ENCODE results near the gene GPR18.

GPR18 gene

DNA sequence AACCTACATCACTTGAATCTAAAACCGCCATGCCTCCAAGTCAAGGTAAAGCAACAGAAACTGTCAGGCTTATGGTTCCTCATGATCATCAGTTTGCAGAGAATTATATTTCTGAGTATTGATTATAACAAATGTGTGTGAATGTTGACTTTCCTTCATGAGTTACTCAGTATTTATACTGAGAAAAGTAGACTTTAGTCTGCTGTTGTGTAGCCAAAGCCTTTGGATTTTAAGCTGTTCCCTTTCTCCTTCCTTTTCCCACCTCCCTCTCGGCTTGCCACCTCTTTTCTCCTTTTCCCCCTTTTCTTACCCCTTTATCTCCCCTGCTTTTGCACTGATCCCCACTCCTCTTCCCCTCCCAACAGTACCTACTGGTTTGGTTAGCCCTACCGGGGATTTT is 20.7 kb upstream of the GPR18 start:
- Histone ChIP-seq H3K27me3 (ENCODE audit: control insufficient read depth in 1 of 2, insufficient read depth in 2 of 2, low read length in 2 of 2) (no peaks in the 10 kb centered on the region), H3K9ac (ENCODE audit: low read length in 2 of 2) (no peak overlapping the region), H3K27ac (ENCODE audit: low read length) (no peak overlapping the region), H3K4me1 (ENCODE audit: control insufficient read depth, insufficient read depth, low read length) (peaks cover 8% of the 10 kb centered on the region), H3K9me3 (ENCODE audit: control insufficient read depth in 2 of 2, low read length in 2 of 2) (no peaks in the 10 kb centered on the region), H3K4me3 (ENCODE audit: low read length in 2 of 2) (no peak overlapping the region), H3K36me3 (ENCODE audit: control insufficient read depth in 2 of 2, insufficient read depth in 2 of 2, low read length in 2 of 2) (peaks cover 0 to 3% of the 10 kb centered on the region in 2 donors)

GRCh38 chr13:99278200-99278599 is 20.0 kb upstream of the GPR18 start:
- Histone ChIP-seq H3K27me3 (ENCODE audit: control insufficient read depth in 1 of 2, insufficient read depth in 2 of 2, low read length in 2 of 2) (no peaks in the 10 kb centered on the region), H3K36me3 (ENCODE audit: control insufficient read depth in 2 of 2, insufficient read depth in 2 of 2, low read length in 2 of 2) (peaks cover 0 to 3% of the 10 kb centered on the region in 2 donors), H3K4me3 (ENCODE audit: low read length in 2 of 2) (no peak overlapping the region), H3K9ac (ENCODE audit: low read length in 2 of 2) (no peak overlapping the region), H3K27ac (ENCODE audit: low read length) (no peak overlapping the region), H3K9me3 (ENCODE audit: control insufficient read depth in 2 of 2, low read length in 2 of 2) (no peaks in the 10 kb centered on the region), H3K4me1 (ENCODE audit: control insufficient read depth, insufficient read depth, low read length) (peaks cover 8% of the 10 kb centered on the region)

GRCh38 chr13:99277629-99278028 is 19.4 kb upstream of the GPR18 start:
- H3K36me3 ChIP-seq (ENCODE audit: control insufficient read depth in 2 of 2, insufficient read depth in 2 of 2, low read length in 2 of 2), result peaks cover 0 to 3% of the 10 kb centered on the region in 2 donors
- no peaks in the 10 kb centered on the region for H3K27me3 ChIP-seq (ENCODE audit: control insufficient read depth in 1 of 2, insufficient read depth in 2 of 2, low read length in 2 of 2)

DNA sequence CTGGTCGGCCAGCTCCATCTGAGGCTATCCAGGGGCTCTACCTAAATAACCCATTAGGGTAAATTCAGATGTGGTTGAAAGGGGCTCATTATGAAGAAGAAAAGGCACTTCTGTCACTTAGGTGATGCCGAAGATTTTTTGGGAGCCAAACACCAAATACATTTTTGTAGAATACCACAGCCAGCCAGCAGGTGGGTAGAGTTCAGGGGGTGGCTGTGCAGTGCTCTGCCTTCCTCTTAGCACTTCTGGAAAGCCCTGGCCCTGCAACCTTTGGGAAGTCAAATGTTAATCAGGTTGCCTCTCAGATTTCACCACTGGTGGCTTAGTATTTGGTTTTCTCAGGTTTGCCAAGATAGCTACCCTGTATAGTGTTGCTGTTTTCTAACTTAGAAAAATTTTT is 18.5 kb upstream of the GPR18 start:
- Histone ChIP-seq H3K27me3 (ENCODE audit: control insufficient read depth in 1 of 2, insufficient read depth in 2 of 2, low read length in 2 of 2) (no peaks in the 10 kb centered on the region), H3K4me1 (ENCODE audit: control insufficient read depth, insufficient read depth, low read length) (peaks cover 2% of the 10 kb centered on the region), H3K36me3 (ENCODE audit: control insufficient read depth in 2 of 2, insufficient read depth in 2 of 2, low read length in 2 of 2) (peaks cover 0 to 3% of the 10 kb centered on the region in 2 donors), H3K4me3 (ENCODE audit: low read length in 2 of 2) (no peak overlapping the region), H3K9me3 (ENCODE audit: control insufficient read depth in 2 of 2, low read length in 2 of 2) (peaks cover 0 to 4% of the 10 kb centered on the region in 2 donors), H3K27ac (ENCODE audit: low read length) (no peak overlapping the region), H3K9ac (ENCODE audit: low read length in 2 of 2) (no peak overlapping the region)

More at GRCh38 chr13:99277629-99278028, 19.4 kb upstream of the GPR18 start:
- H3K27ac ChIP-seq (ENCODE audit: low read length), result no peak overlapping the region
- no peak overlapping the region for H3K4me3 ChIP-seq (ENCODE audit: low read length in 2 of 2)
- H3K4me1 ChIP-seq (ENCODE audit: control insufficient read depth, insufficient read depth, low read length), result peaks cover 8% of the 10 kb centered on the region
- peaks cover 0 to under 1% of the 10 kb centered on the region in 2 donors for H3K9me3 ChIP-seq (ENCODE audit: control insufficient read depth in 2 of 2, low read length in 2 of 2)
- no peak overlapping the region for H3K9ac ChIP-seq (ENCODE audit: low read length in 2 of 2)

- Histone ChIP-seq H3K27ac (ENCODE audit: low read length) (no peak overlapping the region), H3K4me3 (ENCODE audit: low read length in 2 of 2) (no peak overlapping the region), H3K4me1 (ENCODE audit: control insufficient read depth, insufficient read depth, low read length) (no peaks in the 10 kb centered on the region), H3K9ac (ENCODE audit: low read length in 2 of 2) (no peak overlapping the region), H3K27me3 (ENCODE audit: control insufficient read depth in 1 of 2, insufficient read depth in 2 of 2, low read length in 2 of 2) (no peaks in the 10 kb centered on the region), H3K9me3 (ENCODE audit: control insufficient read depth in 2 of 2, low read length in 2 of 2) (peaks cover 0 to 4% of the 10 kb centered on the region in 2 donors), H3K36me3 (ENCODE audit: control insufficient read depth in 2 of 2, insufficient read depth in 2 of 2, low read length in 2 of 2) (peaks cover 0 to 3% of the 10 kb centered on the region in 2 donors)
These were observed 16.9 kb upstream of the GPR18 start for GRCh38 chr13:99275093-99275469.

DNA sequence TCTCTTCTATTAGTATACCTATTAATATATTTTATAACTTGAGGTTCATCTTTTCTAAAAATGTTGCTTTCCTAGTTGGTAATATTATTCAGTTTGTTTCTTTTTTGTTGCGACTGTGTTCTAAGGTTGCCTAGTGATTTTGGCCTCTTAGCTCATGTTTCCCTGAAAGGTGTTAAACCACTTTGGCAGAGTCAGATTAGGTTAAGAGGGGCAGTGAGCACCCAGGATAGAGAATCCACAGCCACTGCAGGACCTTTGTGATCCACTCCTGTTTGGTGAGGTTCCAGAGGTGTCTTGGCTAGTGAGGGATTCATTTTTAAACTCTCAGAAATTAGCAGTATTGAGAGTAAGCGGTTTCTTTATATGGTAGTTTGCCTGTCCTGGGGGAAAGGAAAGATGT is 14.9 kb upstream of the GPR18 start:
- H3K36me3 ChIP-seq (ENCODE audit: control insufficient read depth in 2 of 2, insufficient read depth in 2 of 2, low read length in 2 of 2), result peaks cover 0 to 3% of the 10 kb centered on the region in 2 donors
- no peaks in the 10 kb centered on the region for H3K27me3 ChIP-seq (ENCODE audit: control insufficient read depth in 1 of 2, insufficient read depth in 2 of 2, low read length in 2 of 2)
- H3K4me3 ChIP-seq (ENCODE audit: low read length in 2 of 2), result no peak overlapping the region
- no peak overlapping the region for H3K9ac ChIP-seq (ENCODE audit: low read length in 2 of 2)
- H3K9me3 ChIP-seq (ENCODE audit: control insufficient read depth in 2 of 2, low read length in 2 of 2), result peaks cover 0 to 4% of the 10 kb centered on the region in 2 donors
- no peak overlapping the region for H3K27ac ChIP-seq (ENCODE audit: low read length)
- no peaks in the 10 kb centered on the region for H3K4me1 ChIP-seq (ENCODE audit: control insufficient read depth, insufficient read depth, low read length)

- Histone ChIP-seq H3K27me3 (ENCODE audit: control insufficient read depth in 1 of 2, insufficient read depth in 2 of 2, low read length in 2 of 2) (no peaks in the 10 kb centered on the region), H3K27ac (ENCODE audit: low read length) (no peak overlapping the region), H3K36me3 (ENCODE audit: control insufficient read depth in 2 of 2, insufficient read depth in 2 of 2, low read length in 2 of 2) (peaks cover 3 to 4% of the 10 kb centered on the region in 2 donors), H3K4me3 (ENCODE audit: low read length in 2 of 2) (no peak overlapping the region), H3K9ac (ENCODE audit: low read length in 2 of 2) (no peak overlapping the region), H3K4me1 (ENCODE audit: control insufficient read depth, insufficient read depth, low read length) (no peaks in the 10 kb centered on the region), H3K9me3 (ENCODE audit: control insufficient read depth in 2 of 2, low read length in 2 of 2) (peaks cover 0 to 4% of the 10 kb centered on the region in 2 donors)
These were observed 14.3 kb upstream of the GPR18 start for GRCh38 chr13:99272481-99272880.

DNA sequence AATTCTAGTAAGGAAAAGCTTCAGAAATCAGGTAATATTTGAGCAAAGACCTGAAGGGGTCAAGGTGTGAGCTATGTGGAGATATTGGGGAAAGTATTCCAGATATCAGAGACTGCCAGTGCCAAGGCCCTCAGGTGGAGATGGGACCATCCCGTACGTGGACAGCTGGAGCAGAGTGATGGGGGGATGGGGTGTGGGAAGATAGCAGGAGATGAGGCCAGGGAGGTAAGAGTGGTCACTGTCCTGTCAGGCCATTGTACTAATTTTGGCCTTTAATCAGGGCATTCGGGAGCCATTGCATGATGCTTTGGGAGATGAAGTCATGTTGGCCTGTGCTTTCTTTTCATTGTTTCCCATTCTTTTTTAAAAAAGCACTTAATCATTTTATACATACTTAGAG is 13.1 kb upstream of the GPR18 start:
- Histone ChIP-seq H3K9ac (ENCODE audit: low read length in 2 of 2) (no peak overlapping the region), H3K9me3 (ENCODE audit: control insufficient read depth in 2 of 2, low read length in 2 of 2) (peaks cover 0 to 4% of the 10 kb centered on the region in 2 donors), H3K27me3 (ENCODE audit: control insufficient read depth in 1 of 2, insufficient read depth in 2 of 2, low read length in 2 of 2) (no peaks in the 10 kb centered on the region), H3K27ac (ENCODE audit: low read length) (no peak overlapping the region), H3K4me1 (ENCODE audit: control insufficient read depth, insufficient read depth, low read length) (no peaks in the 10 kb centered on the region), H3K4me3 (ENCODE audit: low read length in 2 of 2) (no peak overlapping the region), H3K36me3 (ENCODE audit: control insufficient read depth in 2 of 2, insufficient read depth in 2 of 2, low read length in 2 of 2) (peaks cover 3 to 4% of the 10 kb centered on the region in 2 donors)

GRCh38 chr13:99270518-99270917 is 12.3 kb upstream of the GPR18 start:
- Histone ChIP-seq H3K27ac (ENCODE audit: low read length) (no peak overlapping the region), H3K9ac (ENCODE audit: low read length in 2 of 2) (no peak overlapping the region)

GRCh38 chr13:99269627-99270241 is 11.6 kb upstream of the GPR18 start:
- no peaks in the 10 kb centered on the region for H3K4me1 ChIP-seq (ENCODE audit: control insufficient read depth, insufficient read depth, low read length)
- no peak overlapping the region for H3K4me3 ChIP-seq (ENCODE audit: low read length in 2 of 2)
- no peak overlapping the region for H3K27ac ChIP-seq (ENCODE audit: low read length)
- H3K36me3 ChIP-seq (ENCODE audit: control insufficient read depth in 2 of 2, insufficient read depth in 2 of 2, low read length in 2 of 2), result peaks cover 0 to 4% of the 10 kb centered on the region in 2 donors
- peaks cover 0 to 4% of the 10 kb centered on the region in 2 donors for H3K9me3 ChIP-seq (ENCODE audit: control insufficient read depth in 2 of 2, low read length in 2 of 2)
- H3K27me3 ChIP-seq (ENCODE audit: control insufficient read depth in 1 of 2, insufficient read depth in 2 of 2, low read length in 2 of 2), result no peaks in the 10 kb centered on the region
- H3K9ac ChIP-seq (ENCODE audit: low read length in 2 of 2), result no peak overlapping the region

More at GRCh38 chr13:99270518-99270917, 12.3 kb upstream of the GPR18 start:
- peaks cover 3 to 4% of the 10 kb centered on the region in 2 donors for H3K36me3 ChIP-seq (ENCODE audit: control insufficient read depth in 2 of 2, insufficient read depth in 2 of 2, low read length in 2 of 2)
- H3K9me3 ChIP-seq (ENCODE audit: control insufficient read depth in 2 of 2, low read length in 2 of 2), result peaks cover 0 to 4% of the 10 kb centered on the region in 2 donors
- no peaks in the 10 kb centered on the region for H3K4me1 ChIP-seq (ENCODE audit: control insufficient read depth, insufficient read depth, low read length)
- H3K27me3 ChIP-seq (ENCODE audit: control insufficient read depth in 1 of 2, insufficient read depth in 2 of 2, low read length in 2 of 2), result no peaks in the 10 kb centered on the region
- H3K4me3 ChIP-seq (ENCODE audit: low read length in 2 of 2), result no peak overlapping the region

DNA sequence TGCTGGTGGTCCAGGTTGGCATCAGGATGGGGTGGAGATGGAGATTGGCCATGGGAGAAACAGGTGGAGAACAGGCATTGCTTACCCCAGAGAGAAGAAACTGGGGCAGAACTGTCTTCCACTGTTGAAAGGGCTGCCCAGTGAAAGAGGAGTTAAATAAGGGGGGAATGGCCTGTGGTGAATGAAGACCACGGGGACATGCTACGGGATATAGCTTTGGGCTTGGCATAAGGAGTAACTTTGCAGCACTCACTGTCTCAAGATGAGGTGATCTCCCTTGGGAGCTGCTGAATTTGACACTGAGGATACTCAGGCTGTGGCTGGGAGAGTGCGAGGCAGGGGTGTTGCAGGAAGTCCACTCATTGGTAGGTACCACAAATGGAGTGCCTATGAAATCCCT is 10.6 kb upstream of the GPR18 start:
- Histone ChIP-seq H3K9ac (ENCODE audit: low read length in 2 of 2) (no peak overlapping the region), H3K36me3 (ENCODE audit: control insufficient read depth in 2 of 2, insufficient read depth in 2 of 2, low read length in 2 of 2) (peaks cover 0 to 7% of the 10 kb centered on the region in 2 donors), H3K4me3 (ENCODE audit: low read length in 2 of 2) (no peak overlapping the region), H3K27ac (ENCODE audit: low read length) (no peak overlapping the region), H3K4me1 (ENCODE audit: control insufficient read depth, insufficient read depth, low read length) (no peaks in the 10 kb centered on the region), H3K9me3 (ENCODE audit: control insufficient read depth in 2 of 2, low read length in 2 of 2) (peaks cover 0 to 4% of the 10 kb centered on the region in 2 donors), H3K27me3 (ENCODE audit: control insufficient read depth in 1 of 2, insufficient read depth in 2 of 2, low read length in 2 of 2) (no peaks in the 10 kb centered on the region)

Data from stomach smooth muscle (tissue), 2 donors.